ENCODE results near the gene NOTCH2. TPM values are rescaled to one million over a fixed set of nuclear protein-coding genes. Genes with fewer than 3 reads are reported as not detected.

The NOTCH2 gene
- total RNA-seq, 1 donor from 2014 or later: 61.6 TPM

DNA sequence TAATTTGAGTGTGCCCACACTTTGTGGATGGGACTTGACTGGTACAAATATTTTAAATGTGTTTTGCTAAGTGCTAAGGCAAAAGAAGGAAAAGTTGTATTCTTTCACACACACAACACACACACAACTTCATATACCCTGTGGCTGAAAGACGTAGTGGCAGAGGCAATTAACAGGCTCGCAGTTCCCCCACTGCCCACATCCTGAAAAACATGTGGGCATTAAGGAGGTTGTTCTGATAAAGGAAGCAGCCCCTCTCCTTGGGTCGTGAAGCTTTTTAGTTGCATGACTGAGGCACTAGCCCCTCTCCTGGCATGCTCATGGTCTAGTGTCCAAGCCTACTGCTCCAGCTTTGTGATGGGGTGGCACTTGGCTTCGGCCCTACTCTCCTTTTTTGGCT, 158.8 kb downstream of the NOTCH2 start:
- FAIRE-seq (no peak), DNase-seq (ENCODE audit: low read depth) (no peak)
- Histone ChIP-seq H3K36me3 (ENCODE audit: control insufficient read depth, insufficient read depth, low read length) (peaks cover 8% of the 10 kb centered on the region), H3K27me3 (ENCODE audit: control insufficient read depth, insufficient read depth, low read length) (no peaks in the 10 kb centered on the region), H3K4me3 (ENCODE audit: low read depth, low read length) (no peak overlapping the region)
- TF ChIP-seq, protein P1, sequence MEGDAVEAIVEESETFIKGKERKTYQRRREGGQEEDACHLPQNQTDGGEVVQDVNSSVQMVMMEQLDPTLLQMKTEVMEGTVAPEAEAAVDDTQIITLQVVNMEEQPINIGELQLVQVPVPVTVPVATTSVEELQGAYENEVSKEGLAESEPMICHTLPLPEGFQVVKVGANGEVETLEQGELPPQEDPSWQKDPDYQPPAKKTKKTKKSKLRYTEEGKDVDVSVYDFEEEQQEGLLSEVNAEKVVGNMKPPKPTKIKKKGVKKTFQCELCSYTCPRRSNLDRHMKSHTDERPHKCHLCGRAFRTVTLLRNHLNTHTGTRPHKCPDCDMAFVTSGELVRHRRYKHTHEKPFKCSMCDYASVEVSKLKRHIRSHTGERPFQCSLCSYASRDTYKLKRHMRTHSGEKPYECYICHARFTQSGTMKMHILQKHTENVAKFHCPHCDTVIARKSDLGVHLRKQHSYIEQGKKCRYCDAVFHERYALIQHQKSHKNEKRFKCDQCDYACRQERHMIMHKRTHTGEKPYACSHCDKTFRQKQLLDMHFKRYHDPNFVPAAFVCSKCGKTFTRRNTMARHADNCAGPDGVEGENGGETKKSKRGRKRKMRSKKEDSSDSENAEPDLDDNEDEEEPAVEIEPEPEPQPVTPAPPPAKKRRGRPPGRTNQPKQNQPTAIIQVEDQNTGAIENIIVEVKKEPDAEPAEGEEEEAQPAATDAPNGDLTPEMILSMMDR (IDR thresholded peaks at IDR 0.05; ENCODE audit: insufficient read depth, low read length, severe bottlenecking): no peak

DNA sequence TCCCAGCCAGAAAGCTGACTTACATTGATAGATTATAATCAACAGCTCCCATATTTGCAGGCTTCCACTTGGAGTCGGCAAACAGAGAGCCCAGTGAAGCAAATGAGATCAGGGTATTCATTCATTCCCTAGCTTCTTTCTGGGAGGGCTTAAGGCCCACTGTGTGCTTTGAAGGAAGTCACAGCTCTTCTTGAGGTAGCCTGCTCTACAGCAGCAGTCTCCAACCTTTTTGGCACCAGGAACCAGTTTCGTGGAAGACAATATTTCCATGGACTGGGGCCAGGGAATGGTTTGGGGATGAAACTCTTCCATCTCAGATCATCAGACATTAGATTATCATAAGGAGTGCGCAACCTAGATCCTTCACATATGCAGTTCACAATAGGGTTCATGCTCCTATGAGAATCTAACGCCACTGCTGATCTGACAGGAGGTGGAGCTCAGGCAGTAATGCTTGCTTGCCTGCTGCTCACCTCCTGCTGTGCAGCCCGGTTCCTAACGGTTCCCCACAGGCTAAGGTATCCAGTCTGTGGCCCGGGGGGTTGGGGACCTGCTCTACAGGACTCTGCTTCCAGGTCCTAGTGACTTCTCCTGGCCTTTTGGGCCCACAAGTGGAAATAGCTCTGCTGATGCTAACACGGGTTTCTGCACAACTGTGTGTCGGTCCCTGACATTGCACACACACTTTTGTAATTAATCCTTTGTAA, 159.4 kb downstream of the NOTCH2 start:
- Histone ChIP-seq H3K36me3 (ENCODE audit: control insufficient read depth, insufficient read depth, low read length) (peaks cover 4% of the 10 kb centered on the region), H3K4me3 (ENCODE audit: low read depth, low read length) (no peak overlapping the region), H3K27me3 (ENCODE audit: control insufficient read depth, insufficient read depth, low read length) (no peaks in the 10 kb centered on the region)
- no peak for FAIRE-seq
- TF ChIP-seq, protein P1 (IDR thresholded peaks at IDR 0.05; ENCODE audit: insufficient read depth, low read length, severe bottlenecking): no peak
- DNase-seq (ENCODE audit: low read depth): no peak

GRCh38 chr1:119908661-119909060, 160.8 kb downstream of the NOTCH2 start:
- no peaks in the 10 kb centered on the region for H3K36me3 ChIP-seq (ENCODE audit: control insufficient read depth, insufficient read depth, low read length)
- no peak for DNase-seq (ENCODE audit: low read depth)
- no peak for FAIRE-seq
- no peak overlapping the region for H3K4me3 ChIP-seq (ENCODE audit: low read depth, low read length)
- H3K27me3 ChIP-seq (ENCODE audit: control insufficient read depth, insufficient read depth, low read length): no peaks in the 10 kb centered on the region
- TF ChIP-seq, protein P1 (IDR thresholded peaks at IDR 0.05; ENCODE audit: insufficient read depth, low read length, severe bottlenecking): no peak

- H3K36me3 ChIP-seq (ENCODE audit: control insufficient read depth, insufficient read depth, low read length): no peaks in the 10 kb centered on the region
- TF ChIP-seq, protein P1 (IDR thresholded peaks at IDR 0.05; ENCODE audit: insufficient read depth, low read length, severe bottlenecking): no peak
- FAIRE-seq: no peak
- DNase-seq (ENCODE audit: low read depth): no peak
- no peak overlapping the region for H3K4me3 ChIP-seq (ENCODE audit: low read depth, low read length)
- no peaks in the 10 kb centered on the region for H3K27me3 ChIP-seq (ENCODE audit: control insufficient read depth, insufficient read depth, low read length)
These were observed 162.4 kb downstream of the NOTCH2 start for GRCh38 chr1:119906927-119907652.

DNA sequence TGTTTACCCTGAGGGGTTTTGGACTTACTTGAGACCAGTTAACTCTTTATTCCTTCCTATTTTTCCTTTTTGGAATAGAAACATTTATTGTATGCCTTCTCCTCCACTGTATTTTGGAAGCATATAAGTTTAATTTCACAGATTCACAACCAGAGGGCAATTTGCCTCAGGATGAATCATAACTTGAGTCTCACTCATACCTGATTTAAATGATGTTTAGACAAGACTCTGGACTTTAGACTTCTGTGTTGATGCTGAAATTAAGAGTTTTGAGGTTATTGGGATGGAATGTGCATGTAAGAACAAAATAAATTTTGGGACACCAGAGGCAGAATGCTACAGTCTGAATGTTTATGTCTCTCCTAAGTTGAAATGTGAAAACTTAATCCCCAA, 166.0 kb downstream of the NOTCH2 start:
- FAIRE-seq (no peak), DNase-seq (ENCODE audit: low read depth) (peak; percentile 33)
- TF ChIP-seq, protein P1 (IDR thresholded peaks at IDR 0.05; ENCODE audit: insufficient read depth, low read length, severe bottlenecking): no peak

More for the DNA sequence above, 166.0 kb downstream of the NOTCH2 start:
- H3K27me3 ChIP-seq (ENCODE audit: control insufficient read depth, insufficient read depth, low read length): no peaks in the 10 kb centered on the region
- no peak overlapping the region for H3K4me3 ChIP-seq (ENCODE audit: low read depth, low read length)
- no peaks in the 10 kb centered on the region for H3K36me3 ChIP-seq (ENCODE audit: control insufficient read depth, insufficient read depth, low read length)

Measured in bronchial epithelial cell (primary cell).